Tibial nerve (tissue), 4 donors: ENCODE results near the gene RDH14. TPM values are rescaled to one million over a fixed set of nuclear protein-coding genes. Genes with fewer than 3 reads are reported as not detected.

Experiments
- DNase-seq, 2 donors: peaks; one replicate each; pipeline ENCODE4 v3.0.0-alpha.2; 2019; ENCODE audit warnings: low spot score in 2 of 2
- H3K27ac ChIP-seq, 4 donors: fragments of 200-600 bp; sonication (generic) in 3 of 4; one replicate each; pipeline ENCODE4 v1.5.1; 2017 to 2019; ENCODE audit warnings: mild to moderate bottlenecking in 1 of 4
- H3K27me3 ChIP-seq, 2 donors: fragments of 200-600 bp; sonication (generic) in 1 of 2; one replicate each; pipeline versions ENCODE4 v1.5.1 to v1.6.0; 2017 to 2019
- H3K36me3 ChIP-seq, 3 donors: fragments of 200-600 bp; sonication (generic); one replicate each; pipeline ENCODE4 v1.5.1; 2018 to 2019
- H3K4me1 ChIP-seq, 4 donors: fragments of 200-600 bp; sonication (generic) in 3 of 4; one replicate each; pipeline ENCODE4 v1.5.1; 2017 to 2019
- H3K4me3 ChIP-seq, 4 donors: fragments of 200-600 bp; sonication (generic) in 3 of 4; one replicate each; pipeline ENCODE4 v1.5.1; 2017 to 2019; ENCODE audit warnings: mild to moderate bottlenecking in 1 of 4, moderate library complexity in 1 of 4
- H3K9me3 ChIP-seq, 4 donors: fragments of 200-600 bp; sonication (generic) in 3 of 4; one replicate each; pipeline ENCODE4 v1.5.1; 2017 to 2019
- EP300 ChIP-seq, 2 donors: sonication (generic); formaldehyde crosslinking; IDR thresholded peaks; one replicate each; pipeline ENCODE4 v1.6.1; 2017; ENCODE audit warnings: antibody characterized with exemption in 2 of 2, mild to moderate bottlenecking in 1 of 2
- POLR2A ChIP-seq, 2 donors: fragments of 450-650 bp; IDR thresholded peaks; one replicate each; pipeline ENCODE4 v1.6.1; 2017; ENCODE audit warnings: antibody characterized with exemption in 2 of 2, mild to moderate bottlenecking in 2 of 2, moderate library complexity in 2 of 2
- WGBS, 2 donors: methylation state at CpG; one replicate each; pipeline ENCODE4 v1.1.5; 2018; 5-methylcytosine and 5-hydroxymethylcytosine counted together
- total RNA-seq, 4 donors: library from RNA; depleted of rRNA; stranded (reverse); fragments of >200 nt; gene quantifications; one replicate each; pipeline ENCODE4 v1.1.0, GENCODE V29; 2016
- TF ChIP-seq, protein P1 (sequence below), 5 experiments: fragments of 200-600 bp in 3 of 5; fragments of 450-650 bp in 2 of 5; sonication (generic) in 3 of 5; IDR thresholded peaks; one replicate each; pipeline ENCODE4 v1.5.1; 2016 to 2019; ENCODE audit warnings: antibody characterized with exemption in 5 of 5, mild to moderate bottlenecking in 3 of 5, moderate library complexity in 2 of 5

RDH14 gene
- total RNA-seq, 4 donors from 2014 or later, result 31.5 to 39.6 (median 36.6) TPM

DNA sequence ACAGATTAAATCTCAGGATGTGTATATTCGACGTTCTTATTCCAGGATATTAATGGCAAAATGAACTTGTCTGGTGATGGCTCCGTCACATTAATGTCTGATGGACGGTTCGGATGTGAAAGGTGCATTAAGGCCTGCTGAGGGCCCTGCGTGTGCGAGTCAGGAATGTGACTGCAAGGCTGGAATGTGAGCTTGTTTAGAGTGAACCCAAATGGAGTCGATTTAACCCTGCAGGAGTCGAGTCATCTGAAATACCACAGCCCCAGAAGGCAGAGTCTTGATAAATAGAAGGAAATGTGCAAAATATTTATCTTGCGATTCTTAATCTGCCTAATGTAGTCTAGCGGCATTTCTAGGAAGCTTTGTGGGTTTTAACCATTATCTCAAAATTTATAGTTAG, 44.3 kb downstream of the RDH14 start:
- H3K4me1 ChIP-seq, result peaks cover 0 to 26% (median 0%) of the 10 kb centered on the region in 4 donors
- TF ChIP-seq EP300 (IDR thresholded peaks at IDR 0.05) (no peak), POLR2A (IDR thresholded peaks at IDR 0.05) (no peak)
- TF ChIP-seq, protein P1, sequence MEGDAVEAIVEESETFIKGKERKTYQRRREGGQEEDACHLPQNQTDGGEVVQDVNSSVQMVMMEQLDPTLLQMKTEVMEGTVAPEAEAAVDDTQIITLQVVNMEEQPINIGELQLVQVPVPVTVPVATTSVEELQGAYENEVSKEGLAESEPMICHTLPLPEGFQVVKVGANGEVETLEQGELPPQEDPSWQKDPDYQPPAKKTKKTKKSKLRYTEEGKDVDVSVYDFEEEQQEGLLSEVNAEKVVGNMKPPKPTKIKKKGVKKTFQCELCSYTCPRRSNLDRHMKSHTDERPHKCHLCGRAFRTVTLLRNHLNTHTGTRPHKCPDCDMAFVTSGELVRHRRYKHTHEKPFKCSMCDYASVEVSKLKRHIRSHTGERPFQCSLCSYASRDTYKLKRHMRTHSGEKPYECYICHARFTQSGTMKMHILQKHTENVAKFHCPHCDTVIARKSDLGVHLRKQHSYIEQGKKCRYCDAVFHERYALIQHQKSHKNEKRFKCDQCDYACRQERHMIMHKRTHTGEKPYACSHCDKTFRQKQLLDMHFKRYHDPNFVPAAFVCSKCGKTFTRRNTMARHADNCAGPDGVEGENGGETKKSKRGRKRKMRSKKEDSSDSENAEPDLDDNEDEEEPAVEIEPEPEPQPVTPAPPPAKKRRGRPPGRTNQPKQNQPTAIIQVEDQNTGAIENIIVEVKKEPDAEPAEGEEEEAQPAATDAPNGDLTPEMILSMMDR (IDR thresholded peaks at IDR 0.05), result no peak
- 57 to 63% methylated on average over 11 of the region's 11 CpGs for WGBS, 2 donors

DNA sequence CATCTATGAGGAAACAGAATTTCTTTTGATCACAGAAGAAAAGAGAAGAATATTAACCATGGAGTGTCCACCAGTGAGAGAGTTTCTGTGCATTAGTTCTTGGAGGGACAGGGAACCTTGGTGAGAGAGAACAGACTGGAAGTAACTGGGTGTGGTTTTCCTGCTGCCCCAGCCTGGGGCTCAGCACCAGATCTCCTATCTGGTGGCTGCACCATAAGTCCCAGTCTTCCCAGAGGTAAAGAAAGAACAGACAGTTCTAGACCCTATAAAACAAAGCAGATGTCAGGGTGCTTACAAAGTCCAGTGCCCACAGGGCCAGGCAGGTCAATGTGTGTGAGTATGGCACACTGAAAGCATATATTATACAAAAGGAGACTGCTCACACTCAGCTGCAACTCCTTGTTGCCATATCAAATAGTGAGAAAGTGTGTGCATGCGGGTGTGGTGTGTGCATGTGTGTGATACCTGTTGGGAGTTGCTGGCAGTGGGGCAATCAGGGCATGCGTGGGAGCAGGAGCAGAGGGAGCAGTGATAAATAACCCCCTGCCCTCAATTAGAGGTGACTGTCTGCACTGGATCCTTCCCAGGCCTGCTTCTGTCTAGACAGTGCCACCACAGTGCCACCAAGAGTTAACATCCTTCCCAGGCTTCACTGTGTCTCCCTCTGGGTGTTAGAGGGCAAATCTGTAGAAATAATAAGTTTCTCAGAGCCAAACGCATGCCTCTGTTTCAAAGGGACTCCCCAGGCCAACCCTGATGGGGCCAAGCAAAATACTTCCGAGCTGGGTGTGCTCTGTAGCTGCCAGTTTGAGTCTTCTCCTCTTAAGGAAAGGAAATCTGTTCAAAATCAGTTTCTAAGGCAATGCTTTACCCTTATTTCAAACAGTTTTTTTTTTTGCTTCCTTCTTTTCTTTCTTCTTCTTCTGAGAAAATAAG, 45.7 kb downstream of the RDH14 start:
- WGBS, 2 donors, result 52 to 53% methylated on average over 4 of the region's 4 CpGs
- no peak overlapping the region for H3K27ac ChIP-seq
- H3K27me3 ChIP-seq, result no peaks in the 10 kb centered on the region
- H3K4me3 ChIP-seq, result no peak overlapping the region
- H3K9me3 ChIP-seq, result no peaks in the 10 kb centered on the region
- H3K36me3 ChIP-seq, result no peaks in the 10 kb centered on the region
- no peak for DNase-seq
- H3K4me1 ChIP-seq, result peaks cover 0 to 15% (median 0%) of the 10 kb centered on the region in 4 donors
- TF ChIP-seq EP300 (IDR thresholded peaks at IDR 0.05) (no peak), POLR2A (IDR thresholded peaks at IDR 0.05) (no peak)
- TF ChIP-seq, protein P1 (IDR thresholded peaks at IDR 0.05), result no peak

More for the DNA sequence above, 44.3 kb downstream of the RDH14 start:
- DNase-seq, result no peak
- Histone ChIP-seq H3K4me3 (no peak overlapping the region), H3K27me3 (no peaks in the 10 kb centered on the region), H3K36me3 (no peaks in the 10 kb centered on the region), H3K9me3 (no peaks in the 10 kb centered on the region), H3K27ac (no peak overlapping the region)

DNA sequence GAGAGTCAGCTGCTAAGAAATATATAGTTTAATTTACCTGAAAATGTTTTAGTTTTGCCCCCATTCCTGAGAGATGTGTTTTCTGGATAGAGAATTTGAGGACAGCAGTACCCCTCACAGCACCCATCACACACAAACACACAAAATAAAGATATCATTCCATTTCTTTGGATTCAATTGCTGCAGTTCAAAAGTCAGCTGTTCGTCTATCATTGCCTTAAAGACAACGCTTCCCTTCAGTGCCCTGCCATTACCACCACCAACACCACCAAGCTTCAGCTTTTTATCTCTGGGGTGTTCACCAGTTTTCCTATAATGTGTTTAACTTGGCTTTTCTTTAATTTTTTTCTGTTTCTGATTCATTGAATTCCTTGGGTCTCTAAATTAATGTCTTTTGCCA, 49.7 kb downstream of the RDH14 start:
- 92 to 94% methylated on average over 2 of the region's 2 CpGs for WGBS, 2 donors
- Histone ChIP-seq H3K4me3 (no peak overlapping the region), H3K27ac (no peak overlapping the region), H3K4me1 (peaks cover 0 to 11% (median 0%) of the 10 kb centered on the region in 4 donors), H3K36me3 (no peaks in the 10 kb centered on the region), H3K27me3 (no peaks in the 10 kb centered on the region), H3K9me3 (no peaks in the 10 kb centered on the region)
- TF ChIP-seq POLR2A (IDR thresholded peaks at IDR 0.05), result no peak
- TF ChIP-seq, protein P1 (IDR thresholded peaks at IDR 0.05), result no peak
- no peak for TF ChIP-seq EP300 (IDR thresholded peaks at IDR 0.05)
- no peak for DNase-seq

GRCh38 chr2:18506883-18507509, 53.5 kb downstream of the RDH14 start:
- H3K27me3 ChIP-seq, result no peaks in the 10 kb centered on the region
- no peak overlapping the region for H3K4me3 ChIP-seq
- H3K27ac ChIP-seq, result no peak overlapping the region
- no peaks in the 10 kb centered on the region for H3K4me1 ChIP-seq
- no peaks in the 10 kb centered on the region for H3K9me3 ChIP-seq
- 89 to 96% methylated on average over 8 of the region's 8 CpGs for WGBS, 2 donors
- H3K36me3 ChIP-seq, result no peaks in the 10 kb centered on the region
- DNase-seq, result no peak
- TF ChIP-seq EP300 (IDR thresholded peaks at IDR 0.05) (no peak), POLR2A (IDR thresholded peaks at IDR 0.05) (no peak)
- TF ChIP-seq, protein P1 (IDR thresholded peaks at IDR 0.05), result no peak
